Measurements from ENCODE around the gene ZNF227. TPM values are rescaled to one million over a fixed set of nuclear protein-coding genes. Genes with fewer than 3 reads are reported as not detected.
"Not testable (repeated sequence)": the region's sequence is repeated elsewhere in the genome, so short reads cannot be mapped to it uniquely, and the experiment has no call there.

Gene ZNF227
- total RNA-seq, 4 donors from 2014 or later = 8.5 to 24.0 (median 15.5) TPM

DNA sequence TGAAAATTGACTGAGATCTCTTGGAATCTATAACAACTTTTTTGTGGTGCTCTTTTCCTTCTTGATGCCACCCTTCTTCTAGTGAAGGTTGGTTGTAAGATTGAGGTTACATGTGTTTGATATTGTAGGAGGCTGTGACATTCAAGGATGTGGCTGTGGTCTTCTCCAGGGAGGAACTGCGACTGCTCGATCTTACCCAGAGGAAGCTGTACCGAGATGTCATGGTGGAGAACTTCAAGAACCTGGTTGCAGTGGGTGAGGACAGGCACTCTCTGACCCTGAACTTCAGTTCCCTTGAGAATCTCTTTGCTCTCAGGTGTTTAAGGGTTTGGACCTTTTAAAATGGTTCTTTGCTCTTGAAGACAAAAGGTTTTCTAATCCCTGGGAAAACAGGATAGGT is 16.0 kb downstream of the ZNF227 start:
- peaks cover 30% of the 10 kb centered on the region for H3K9me3 ChIP-seq
- no peak for DNase-seq (ENCODE audit: low spot score in 2 of 2)
- no peaks in the 10 kb centered on the region for H3K27me3 ChIP-seq
- no peaks in the 10 kb centered on the region for H3K4me1 ChIP-seq
- no peak overlapping the region for H3K4me3 ChIP-seq
- TF ChIP-seq EP300 (IDR thresholded peaks at IDR 0.05) (no peak), POLR2AphosphoS5 (IDR thresholded peaks at IDR 0.05) (no peak), POLR2A (IDR thresholded peaks at IDR 0.05) (no peak)
- TF ChIP-seq, protein P1, sequence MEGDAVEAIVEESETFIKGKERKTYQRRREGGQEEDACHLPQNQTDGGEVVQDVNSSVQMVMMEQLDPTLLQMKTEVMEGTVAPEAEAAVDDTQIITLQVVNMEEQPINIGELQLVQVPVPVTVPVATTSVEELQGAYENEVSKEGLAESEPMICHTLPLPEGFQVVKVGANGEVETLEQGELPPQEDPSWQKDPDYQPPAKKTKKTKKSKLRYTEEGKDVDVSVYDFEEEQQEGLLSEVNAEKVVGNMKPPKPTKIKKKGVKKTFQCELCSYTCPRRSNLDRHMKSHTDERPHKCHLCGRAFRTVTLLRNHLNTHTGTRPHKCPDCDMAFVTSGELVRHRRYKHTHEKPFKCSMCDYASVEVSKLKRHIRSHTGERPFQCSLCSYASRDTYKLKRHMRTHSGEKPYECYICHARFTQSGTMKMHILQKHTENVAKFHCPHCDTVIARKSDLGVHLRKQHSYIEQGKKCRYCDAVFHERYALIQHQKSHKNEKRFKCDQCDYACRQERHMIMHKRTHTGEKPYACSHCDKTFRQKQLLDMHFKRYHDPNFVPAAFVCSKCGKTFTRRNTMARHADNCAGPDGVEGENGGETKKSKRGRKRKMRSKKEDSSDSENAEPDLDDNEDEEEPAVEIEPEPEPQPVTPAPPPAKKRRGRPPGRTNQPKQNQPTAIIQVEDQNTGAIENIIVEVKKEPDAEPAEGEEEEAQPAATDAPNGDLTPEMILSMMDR (IDR thresholded peaks at IDR 0.05) = no peak
- WGBS = 97% methylated on average over 3 of the region's 3 CpGs
- peaks cover 74% of the 10 kb centered on the region for H3K36me3 ChIP-seq
- no peak overlapping the region for H3K27ac ChIP-seq

DNA sequence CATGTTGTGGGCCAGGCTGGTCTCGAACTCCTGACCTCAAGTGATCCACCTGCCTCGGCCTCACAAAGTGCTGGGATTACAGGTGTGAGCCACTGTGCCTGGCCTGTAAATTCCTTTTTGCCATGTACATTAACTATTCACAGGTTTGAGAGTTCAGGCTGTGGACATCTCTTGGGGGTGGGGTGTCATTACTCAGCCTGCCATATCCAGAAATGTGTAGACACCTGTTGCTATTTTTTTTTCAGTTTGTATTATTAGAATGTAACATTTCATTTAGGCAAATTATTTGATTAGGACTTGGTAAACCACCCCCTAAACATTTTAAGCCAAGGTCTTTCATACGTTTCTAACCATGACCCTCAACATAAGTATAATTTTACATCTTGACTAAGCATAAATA is 20.5 kb downstream of the ZNF227 start:
- 97% methylated on average over 3 of the region's 3 CpGs for WGBS
- Histone ChIP-seq H3K36me3 (peaks cover 91% of the 10 kb centered on the region), H3K4me1 (no peaks in the 10 kb centered on the region), H3K27ac (no peak overlapping the region), H3K9me3 (peaks cover 63% of the 10 kb centered on the region), H3K27me3 (no peaks in the 10 kb centered on the region), H3K4me3 (no peak overlapping the region)
- TF ChIP-seq POLR2A (IDR thresholded peaks at IDR 0.05) = no peak
- TF ChIP-seq EP300 (IDR thresholded peaks at IDR 0.05) = no peak
- no peak for TF ChIP-seq POLR2AphosphoS5 (IDR thresholded peaks at IDR 0.05)
- TF ChIP-seq, protein P1 (IDR thresholded peaks at IDR 0.05) = no peak
- no peak for DNase-seq (ENCODE audit: low spot score in 2 of 2)

DNA sequence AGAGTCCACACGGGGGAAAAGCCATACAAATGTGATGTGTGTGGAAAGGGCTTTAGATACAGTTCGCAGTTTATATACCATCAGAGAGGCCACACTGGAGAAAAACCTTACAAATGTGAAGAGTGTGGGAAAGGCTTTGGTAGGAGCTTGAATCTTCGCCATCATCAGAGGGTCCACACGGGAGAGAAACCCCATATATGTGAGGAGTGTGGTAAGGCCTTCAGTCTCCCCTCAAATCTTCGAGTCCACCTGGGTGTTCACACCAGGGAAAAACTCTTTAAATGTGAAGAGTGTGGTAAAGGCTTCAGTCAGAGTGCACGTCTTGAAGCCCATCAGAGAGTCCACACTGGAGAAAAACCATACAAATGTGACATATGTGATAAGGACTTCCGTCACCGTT is 24.1 kb downstream of the ZNF227 start:
- no peaks in the 10 kb centered on the region for H3K27me3 ChIP-seq
- DNase-seq (ENCODE audit: low spot score in 2 of 2) = no peak
- WGBS = 98% methylated on average over 8 of the region's 8 CpGs
- peaks cover 60% of the 10 kb centered on the region for H3K36me3 ChIP-seq
- peaks cover 69% of the 10 kb centered on the region for H3K9me3 ChIP-seq
- TF ChIP-seq, protein P1 (IDR thresholded peaks at IDR 0.05) = no peak
- TF ChIP-seq POLR2AphosphoS5 (IDR thresholded peaks at IDR 0.05) = no peak
- no peak for TF ChIP-seq EP300 (IDR thresholded peaks at IDR 0.05)
- TF ChIP-seq POLR2A (IDR thresholded peaks at IDR 0.05) = no peak
- no peak overlapping the region for H3K27ac ChIP-seq
- no peaks in the 10 kb centered on the region for H3K4me1 ChIP-seq
- H3K4me3 ChIP-seq = no peak overlapping the region

DNA sequence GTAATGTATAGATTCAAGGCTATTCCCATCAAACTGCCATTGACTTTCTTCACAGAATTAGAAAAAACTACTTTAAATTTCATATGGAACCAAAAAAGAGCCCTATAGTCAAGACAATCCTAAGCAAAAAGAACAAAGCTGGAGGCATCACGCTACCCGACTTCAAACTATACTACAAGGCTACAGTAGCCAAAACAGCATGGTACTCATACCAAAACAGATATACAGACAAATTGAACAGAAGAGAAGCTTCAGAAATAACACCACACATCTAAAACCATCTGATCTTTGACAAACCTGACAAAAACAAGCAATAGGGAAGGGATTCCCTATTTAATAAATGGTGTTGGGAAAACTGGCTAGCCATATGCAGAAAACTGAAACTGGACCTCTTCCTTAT is 40.0 kb downstream of the ZNF227 start:
- H3K27ac ChIP-seq; H3K27me3 ChIP-seq; DNase-seq (ENCODE audit: low spot score in 2 of 2); H3K4me1 ChIP-seq; H3K36me3 ChIP-seq; H3K4me3 ChIP-seq: not testable (repeated sequence)
- WGBS = 98% methylated on average over 2 of the region's 2 CpGs
- peaks cover 79% of the 10 kb centered on the region for H3K9me3 ChIP-seq

DNA sequence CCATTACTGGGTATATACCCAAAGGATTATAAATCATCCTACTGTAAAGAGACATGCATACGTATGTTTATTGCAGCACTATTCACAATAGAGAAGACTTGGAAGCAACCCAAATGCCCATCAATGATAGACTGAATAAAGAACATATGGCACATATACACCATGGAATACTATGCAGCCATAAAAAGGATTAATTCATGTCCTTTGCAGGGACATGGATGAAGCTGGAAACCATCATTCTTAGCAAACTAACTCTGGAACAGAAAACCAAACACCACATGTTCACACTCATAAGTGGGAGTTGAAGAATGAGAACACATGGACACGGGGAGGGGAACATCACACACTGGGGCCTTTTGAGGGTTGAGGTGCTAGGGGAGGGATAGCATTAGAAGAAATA is 41.1 kb downstream of the ZNF227 start:
- H3K9me3 ChIP-seq = peaks cover 75% of the 10 kb centered on the region
- not testable (repeated sequence) for H3K4me1 ChIP-seq; H3K27ac ChIP-seq; DNase-seq (ENCODE audit: low spot score in 2 of 2); H3K4me3 ChIP-seq; H3K36me3 ChIP-seq; H3K27me3 ChIP-seq
- WGBS = 95% methylated on average over 2 of the region's 2 CpGs

DNA sequence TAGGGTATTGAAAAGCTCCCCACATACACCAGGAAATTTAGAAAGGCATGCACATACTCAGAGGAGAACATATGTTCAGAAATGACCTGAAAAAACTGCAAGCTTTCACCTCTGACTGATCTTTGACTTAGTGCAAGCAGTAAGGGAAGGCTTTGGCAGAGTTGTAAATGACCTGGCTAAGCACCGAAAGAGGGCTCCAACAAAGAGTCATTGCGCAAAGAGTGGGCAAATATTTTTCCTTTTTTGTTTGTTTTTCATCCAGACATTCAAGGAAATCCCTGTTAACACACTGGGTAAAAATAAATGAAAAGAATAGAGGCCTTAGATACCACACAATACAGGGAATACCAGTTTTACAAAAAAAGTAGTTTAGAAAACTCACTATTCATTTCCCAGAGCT is 42.2 kb downstream of the ZNF227 start:
- no peak for DNase-seq (ENCODE audit: low spot score in 2 of 2)
- Histone ChIP-seq H3K36me3 (no peaks in the 10 kb centered on the region), H3K27me3 (no peaks in the 10 kb centered on the region), H3K27ac (no peak overlapping the region), H3K4me3 (no peak overlapping the region), H3K9me3 (peaks cover 64% of the 10 kb centered on the region), H3K4me1 (no peaks in the 10 kb centered on the region)
- 90% methylated on average over 2 of the region's 2 CpGs for WGBS
- TF ChIP-seq, protein P1 (IDR thresholded peaks at IDR 0.05) = no peak
- TF ChIP-seq EP300 (IDR thresholded peaks at IDR 0.05) (no peak), POLR2AphosphoS5 (IDR thresholded peaks at IDR 0.05) (no peak), POLR2A (IDR thresholded peaks at IDR 0.05) (no peak)

Measured in suprapubic skin (tissue), 4 donors.